Mesothelial cell of epicardium (in vitro differentiated cells): Measurements from ENCODE around the gene GLP1R. TPM values are rescaled to one million over a fixed set of nuclear protein-coding genes. Genes with fewer than 3 reads are reported as not detected.

Source experiments
- DNase-seq, 2 experiments: peaks; one replicate each; pipeline ENCODE4 v3.0.0; 2021; ENCODE audit warnings: low spot score in 2 of 2; ENCODE audit not compliant: unreplicated experiment in 2 of 2
- H3K27ac Mint-ChIP-seq: 2 replicates; pipeline ENCODE4 v1.8.0; 2021; ENCODE audit warnings: mixed read lengths
- H3K27me3 Mint-ChIP-seq: 2 replicates; pipeline ENCODE4 v1.8.0; 2021; ENCODE audit warnings: low read depth, mixed read lengths
- H3K36me3 Mint-ChIP-seq: 2 replicates; pipeline ENCODE4 v1.8.0; 2021; ENCODE audit warnings: mixed read lengths
- H3K4me1 Mint-ChIP-seq: 2 replicates; pipeline ENCODE4 v1.8.0; 2021; ENCODE audit warnings: mixed read lengths
- H3K4me3 Mint-ChIP-seq: 2 replicates; pipeline ENCODE4 v1.8.0; 2021; ENCODE audit warnings: mild to moderate bottlenecking, moderate library complexity, mixed read lengths
- H3K9me3 Mint-ChIP-seq: 2 replicates; pipeline ENCODE4 v1.8.0; 2021; ENCODE audit warnings: mixed read lengths
- CTCF ChIP-seq: fragments of 200-600 bp; sonication (generic); IDR thresholded peaks from one replicate; pipeline ENCODE4 v1.5.0; 2021; ENCODE audit warnings: antibody characterized with exemption; ENCODE audit not compliant: unreplicated experiment
- total RNA-seq: library from RNA; stranded (reverse); gene quantifications from 3 replicates; pipeline ENCODE4 v1.2.1, GENCODE V29; 2021

The GLP1R gene
- total RNA-seq, 1 donor from 2014 or later, result not detected

GRCh38 chr6:39007575-39007974 is 41.0 kb upstream of the GLP1R start:
- TF ChIP-seq CTCF, result no peak
- no peaks in the 10 kb centered on the region for H3K4me1 Mint-ChIP-seq
- H3K9me3 Mint-ChIP-seq, result peaks cover 7% of the 10 kb centered on the region
- peaks cover 89% of the 10 kb centered on the region for H3K27me3 Mint-ChIP-seq
- no peak overlapping the region for H3K4me3 Mint-ChIP-seq
- H3K36me3 Mint-ChIP-seq, result no peaks in the 10 kb centered on the region
- no peak for DNase-seq
- no peak overlapping the region for H3K27ac Mint-ChIP-seq

- peaks cover 7% of the 10 kb centered on the region for H3K9me3 Mint-ChIP-seq
- DNase-seq, result no peak
- no peaks in the 10 kb centered on the region for H3K4me1 Mint-ChIP-seq
- TF ChIP-seq CTCF, result no peak
- H3K27me3 Mint-ChIP-seq, result peaks cover 91% of the 10 kb centered on the region
- H3K36me3 Mint-ChIP-seq, result no peaks in the 10 kb centered on the region
- no peak overlapping the region for H3K27ac Mint-ChIP-seq
- H3K4me3 Mint-ChIP-seq, result no peak overlapping the region
Measured at GRCh38 chr6:39008737-39009136, 39.8 kb upstream of the GLP1R start.

- Mint-ChIP-seq H3K27me3 (peaks cover 91% of the 10 kb centered on the region), H3K4me3 (no peak overlapping the region), H3K27ac (no peak overlapping the region), H3K36me3 (no peaks in the 10 kb centered on the region), H3K4me1 (no peaks in the 10 kb centered on the region), H3K9me3 (peaks cover 7% of the 10 kb centered on the region)
- TF ChIP-seq CTCF, result no peak
- no peak for DNase-seq
Measured at GRCh38 chr6:39009476-39009875, 39.1 kb upstream of the GLP1R start.

GRCh38 chr6:39016839-39017546 is 31.6 kb upstream of the GLP1R start:
- no peak for TF ChIP-seq CTCF
- Mint-ChIP-seq H3K27me3 (peaks cover 39% of the 10 kb centered on the region), H3K4me3 (no peak overlapping the region), H3K9me3 (no peaks in the 10 kb centered on the region), H3K27ac (no peak overlapping the region), H3K36me3 (no peaks in the 10 kb centered on the region), H3K4me1 (no peaks in the 10 kb centered on the region)
- no peak for DNase-seq

- TF ChIP-seq CTCF, result no peak
- DNase-seq, result no peak
- H3K9me3 Mint-ChIP-seq, result no peaks in the 10 kb centered on the region
- H3K4me1 Mint-ChIP-seq, result no peaks in the 10 kb centered on the region
- H3K27ac Mint-ChIP-seq, result no peak overlapping the region
- peaks cover 34% of the 10 kb centered on the region for H3K27me3 Mint-ChIP-seq
- H3K36me3 Mint-ChIP-seq, result no peaks in the 10 kb centered on the region
- H3K4me3 Mint-ChIP-seq, result no peak overlapping the region
Measured at GRCh38 chr6:39017547-39017880, 31.1 kb upstream of the GLP1R start.

- Mint-ChIP-seq H3K9me3 (no peaks in the 10 kb centered on the region), H3K27me3 (peaks cover 30% of the 10 kb centered on the region)
Measured at GRCh38 chr6:39018103-39018502, 30.5 kb upstream of the GLP1R start.

More at GRCh38 chr6:39018103-39018502, 30.5 kb upstream of the GLP1R start:
- DNase-seq, result no peak
- Mint-ChIP-seq H3K4me1 (no peaks in the 10 kb centered on the region), H3K4me3 (no peak overlapping the region), H3K36me3 (no peaks in the 10 kb centered on the region), H3K27ac (no peak overlapping the region)
- TF ChIP-seq CTCF, result no peak
